NCI-H1694 treated with DMSO at 0.1 percent for 48 hours (cell line): Measurements from ENCODE around the gene RTN4R.
A peak's percentile ranks its signal among the peaks of the same experiment; 100 is the strongest.

ENCODE experiments used
- DNase-seq: peaks from one replicate; lab custom pipeline; 2025; lab: John Stamatoyannopoulos, UW

The RTN4R gene

DNA sequence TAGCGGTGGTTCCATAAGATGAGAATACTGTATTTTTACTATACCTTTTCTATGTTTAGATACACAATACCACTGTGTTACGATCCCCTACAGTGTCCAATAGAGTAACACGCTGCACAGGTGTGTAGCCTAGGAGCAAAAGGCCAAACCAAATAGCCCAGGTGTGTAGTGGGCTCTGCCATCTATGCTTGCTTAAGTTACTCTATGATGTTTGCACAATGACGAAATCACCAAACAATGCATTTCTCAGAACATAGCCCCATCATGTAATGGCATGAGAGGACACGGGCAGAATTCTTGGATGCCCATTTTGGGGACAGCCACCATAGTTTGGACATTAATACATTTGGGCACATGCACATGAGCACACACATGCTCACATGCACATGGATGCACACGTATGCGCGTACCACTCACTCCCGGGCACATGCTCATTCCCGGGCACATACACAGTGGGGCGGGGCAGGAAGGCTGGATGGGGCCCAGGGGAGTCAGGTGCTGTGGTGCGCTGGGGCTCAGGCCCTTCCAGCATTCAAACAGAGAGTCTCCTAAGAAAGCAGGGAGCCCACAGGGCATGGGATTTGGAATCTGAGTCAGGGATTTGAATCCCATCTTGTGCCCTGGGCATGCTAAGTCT, 51.1 kb downstream of the RTN4R start:
- no peak for DNase-seq

DNA sequence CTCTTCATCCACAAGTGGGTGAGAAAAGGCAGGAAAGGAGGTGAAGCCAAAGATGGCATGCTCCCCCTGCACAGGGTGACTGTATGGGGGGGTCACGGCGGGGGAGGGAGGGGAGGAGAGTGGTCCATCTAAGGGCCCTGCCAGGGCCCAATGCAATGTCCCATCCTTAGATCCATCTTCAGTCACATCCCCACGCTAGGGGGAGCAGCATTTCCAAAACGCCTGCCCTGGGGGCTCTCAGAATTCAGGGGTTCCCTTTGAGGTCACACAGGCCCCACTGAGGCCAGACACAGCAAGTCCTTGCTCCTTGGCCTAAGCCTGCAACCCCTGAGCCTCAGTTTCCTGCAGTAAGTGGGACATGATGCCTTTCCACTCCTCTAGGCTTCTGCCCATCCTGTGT, 52.4 kb downstream of the RTN4R start:
- no peak for DNase-seq

DNA sequence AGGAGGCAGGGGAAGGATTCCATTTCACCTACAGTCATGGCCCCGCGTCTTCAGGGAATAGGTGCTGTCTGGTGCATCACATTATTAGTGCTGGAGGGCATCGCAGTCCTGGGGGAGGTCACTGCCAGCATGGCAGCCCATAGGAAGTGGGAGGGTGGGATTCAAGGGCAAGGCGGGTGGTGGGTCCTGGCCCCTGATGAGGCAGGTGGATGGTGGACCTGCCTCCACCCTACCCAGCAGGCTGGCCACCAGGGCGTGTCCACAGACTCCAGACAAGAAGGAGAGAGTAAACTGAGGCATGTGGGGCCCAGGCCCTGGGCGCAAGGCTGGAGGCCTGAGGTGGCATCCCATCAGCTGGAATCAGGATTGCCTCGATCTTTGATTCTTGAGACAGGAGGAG, 53.3 kb downstream of the RTN4R start:
- DNase-seq: no peak

DNA sequence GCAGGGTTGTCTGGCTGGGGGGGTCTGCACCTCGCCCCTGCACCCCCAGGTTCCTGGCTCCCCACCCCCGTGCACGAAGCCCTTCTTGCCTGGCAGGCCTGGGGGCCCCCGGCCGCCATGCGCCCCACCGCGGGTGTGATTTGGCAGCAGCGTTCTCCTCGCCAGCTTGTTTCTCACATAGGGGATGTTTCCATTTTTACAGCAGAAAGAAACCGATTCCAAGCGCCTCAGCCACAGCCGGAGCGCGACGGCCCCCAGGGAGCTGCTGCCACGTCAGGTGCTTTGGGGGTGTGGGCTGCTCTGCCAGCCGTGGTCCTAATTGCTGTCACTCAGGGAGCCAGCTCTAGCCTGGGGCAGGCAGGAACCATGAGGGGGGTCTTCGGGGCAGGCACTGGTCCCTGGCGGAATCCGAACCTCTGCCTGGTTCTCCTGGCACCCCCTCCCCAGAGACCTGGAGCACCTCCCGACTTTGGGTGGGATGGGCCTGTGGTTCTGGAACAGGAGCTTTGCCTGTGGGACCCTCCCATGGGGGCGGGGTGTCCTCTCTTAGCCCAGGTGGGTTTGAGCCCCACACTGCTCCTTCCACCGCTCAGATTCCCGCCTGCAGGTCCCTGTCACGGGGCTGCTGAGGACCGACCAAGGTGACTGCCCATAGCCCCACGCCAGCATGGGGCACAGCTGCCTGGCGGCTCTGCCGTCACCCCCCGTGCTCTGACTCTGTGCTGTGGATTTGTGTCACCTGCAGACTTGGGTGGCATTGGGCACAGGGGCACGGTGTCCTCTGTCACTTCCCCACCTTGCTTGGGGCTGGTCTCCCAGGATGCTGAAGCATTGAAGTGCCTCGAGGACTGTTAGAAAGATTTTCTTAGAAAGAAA, 54.0 kb downstream of the RTN4R start:
- peak; percentile 19 for DNase-seq

DNA sequence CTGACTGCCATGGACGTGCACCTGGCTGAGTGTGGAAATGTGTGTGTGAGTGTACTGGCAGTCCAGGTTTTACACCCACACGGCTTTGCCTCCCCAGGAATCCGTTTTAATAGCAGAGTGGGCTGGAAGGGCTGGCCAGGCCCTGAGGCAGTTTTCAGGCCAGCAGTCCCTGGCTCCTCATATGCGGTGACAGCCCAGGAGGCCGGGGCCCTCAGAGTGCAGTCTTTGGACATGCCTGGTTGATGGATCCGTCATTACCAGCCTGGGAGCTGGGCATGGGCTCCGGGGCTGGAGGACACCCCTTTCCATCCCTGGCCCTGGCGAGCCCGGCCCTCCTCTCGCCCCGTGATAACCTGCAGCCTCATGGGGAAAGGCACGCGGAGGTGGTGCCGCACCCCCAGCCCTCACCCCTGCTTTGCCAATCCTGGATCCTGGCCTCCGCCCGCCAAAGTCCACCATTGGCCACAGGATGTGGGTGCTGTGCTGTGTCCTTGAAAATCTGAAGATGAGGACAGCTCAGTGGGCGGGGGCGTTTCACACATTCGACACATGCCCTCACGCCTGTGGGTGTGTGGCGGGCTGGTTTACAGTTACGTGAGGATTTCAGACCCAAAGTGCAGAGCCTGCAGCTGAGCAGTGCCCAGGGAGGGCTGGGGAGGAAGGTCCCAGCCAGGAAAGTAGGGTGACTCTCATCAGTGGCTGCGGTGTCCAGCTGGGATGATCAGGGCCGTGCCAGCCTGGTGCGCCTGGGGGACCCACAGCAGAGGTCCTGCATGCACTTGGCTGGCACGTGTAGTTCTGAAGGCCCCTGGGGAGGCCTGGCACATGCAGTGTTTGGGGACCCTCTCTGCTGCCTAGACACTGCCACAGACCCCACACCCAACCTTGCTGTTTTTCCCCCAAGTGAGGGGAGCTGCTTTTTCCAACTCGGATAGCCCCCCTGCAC, 55.1 kb downstream of the RTN4R start:
- DNase-seq: no peak

DNA sequence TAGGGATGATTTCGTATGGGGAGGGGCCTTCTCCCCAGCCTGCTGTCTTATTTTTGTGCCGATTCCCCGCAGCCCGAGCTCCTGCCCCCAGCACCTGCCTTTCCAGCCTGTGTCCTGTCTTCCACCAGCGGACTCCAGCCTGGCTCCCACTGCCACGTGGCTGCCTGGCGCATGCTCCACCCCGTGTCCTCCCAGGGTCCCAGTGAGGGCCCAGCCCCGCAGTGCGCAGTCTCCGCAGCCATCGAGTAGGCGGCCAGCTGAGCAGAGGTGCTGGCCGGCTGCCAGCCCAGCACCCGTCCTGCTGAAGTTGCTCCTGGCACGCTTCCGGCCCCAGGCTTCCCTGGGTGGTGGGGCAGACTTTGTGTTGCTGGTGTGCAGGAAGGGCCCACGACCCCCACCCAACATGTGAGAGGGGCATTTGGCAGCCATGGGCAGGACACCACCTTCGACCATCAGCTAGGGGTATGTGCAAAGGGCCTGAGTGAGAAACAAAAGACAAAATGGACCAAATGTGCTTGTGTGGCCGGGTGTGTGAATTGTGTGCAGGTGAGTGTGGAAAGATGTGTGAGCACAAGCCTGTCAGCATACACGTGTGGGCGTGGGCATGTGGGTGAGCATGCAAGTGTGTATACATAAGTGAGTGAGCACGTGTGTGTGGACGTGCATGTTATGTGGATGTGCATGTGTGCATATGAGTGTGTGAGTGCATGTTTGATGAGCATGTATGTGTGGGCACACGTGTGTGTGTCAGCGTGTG, 55.9 kb downstream of the RTN4R start:
- DNase-seq: peak; percentile 7

DNA sequence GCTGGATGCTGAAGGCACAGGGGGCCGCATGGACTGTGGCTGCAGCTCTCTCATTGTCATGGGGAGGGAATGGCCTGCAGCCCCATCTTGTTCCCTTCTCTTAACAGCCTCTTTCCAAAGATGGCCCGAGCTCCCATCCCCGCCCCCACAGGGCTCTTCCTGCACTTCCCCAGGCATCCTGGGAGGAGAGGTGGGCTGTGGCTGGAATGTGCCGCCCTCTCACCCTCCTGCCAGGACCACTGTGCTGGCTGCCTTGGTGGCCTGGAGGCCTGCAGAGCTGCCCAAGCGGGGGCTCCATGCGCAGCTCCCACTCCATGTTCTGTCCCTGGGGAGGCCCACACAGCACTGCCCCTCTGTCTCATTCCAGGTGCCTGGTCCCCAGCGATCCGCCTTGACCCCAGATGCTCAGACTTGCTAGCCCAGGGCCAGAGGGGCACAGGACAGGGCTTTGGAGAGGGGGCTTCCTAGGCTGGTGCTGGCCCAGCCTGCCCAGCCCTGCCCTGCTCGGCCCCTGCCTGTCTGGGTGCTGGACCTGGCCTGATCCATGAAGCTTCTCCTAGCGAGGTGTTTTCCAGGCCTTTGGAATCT, 56.6 kb downstream of the RTN4R start:
- no peak for DNase-seq

DNA sequence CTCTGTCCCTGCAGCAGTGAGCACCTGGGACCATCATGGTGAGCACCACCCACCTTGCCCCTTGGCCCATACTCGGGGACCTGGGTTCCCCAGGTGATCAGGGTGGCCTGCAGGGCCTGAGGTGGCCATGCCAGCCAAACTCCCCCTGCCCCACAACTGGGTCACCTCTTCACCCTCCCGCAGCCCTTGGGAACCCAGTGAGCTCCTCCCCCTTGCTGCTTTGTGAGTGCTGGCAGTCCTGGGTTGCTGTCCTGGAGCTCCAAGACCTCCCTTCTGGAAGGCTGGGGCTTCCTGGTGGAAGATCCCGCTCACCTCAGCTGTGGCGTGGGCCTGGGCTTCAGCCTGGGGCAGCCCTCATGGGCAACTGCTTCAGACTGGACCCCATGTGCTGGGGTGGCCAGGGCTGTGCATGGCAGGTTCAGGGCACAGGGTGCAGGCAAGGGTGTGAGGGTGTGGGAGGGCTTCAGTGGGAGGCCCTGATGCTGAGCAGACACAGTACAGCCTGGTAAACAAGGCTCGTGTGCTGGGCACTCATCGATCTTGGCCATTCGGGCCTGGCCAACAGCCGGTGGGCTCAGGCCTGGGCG, 57.6 kb downstream of the RTN4R start:
- DNase-seq: no peak

DNA sequence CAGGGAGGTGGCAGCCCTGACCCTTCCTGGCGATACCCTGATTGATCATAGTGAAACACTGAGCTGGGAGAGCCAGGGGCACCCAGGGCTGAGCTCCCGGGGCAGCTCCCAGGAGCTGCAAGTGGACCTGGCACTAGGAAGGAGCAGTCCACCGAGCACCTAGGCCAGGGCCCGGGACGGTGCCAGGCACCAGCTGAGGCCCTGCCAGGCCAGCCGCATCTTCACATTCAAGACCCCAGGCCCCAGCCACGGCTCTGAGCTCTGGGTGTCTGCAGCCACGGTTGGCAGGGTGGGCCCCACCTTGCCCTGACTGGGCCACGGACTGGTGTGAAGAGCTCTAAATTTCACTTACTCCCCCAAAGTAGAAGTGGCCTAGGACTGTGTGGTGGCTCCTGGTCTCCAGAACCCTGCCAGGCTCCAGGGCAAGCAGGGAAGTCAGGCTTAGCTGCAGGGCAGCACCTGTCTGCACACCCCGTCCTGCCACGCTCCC, 58.3 kb downstream of the RTN4R start:
- no peak for DNase-seq

DNA sequence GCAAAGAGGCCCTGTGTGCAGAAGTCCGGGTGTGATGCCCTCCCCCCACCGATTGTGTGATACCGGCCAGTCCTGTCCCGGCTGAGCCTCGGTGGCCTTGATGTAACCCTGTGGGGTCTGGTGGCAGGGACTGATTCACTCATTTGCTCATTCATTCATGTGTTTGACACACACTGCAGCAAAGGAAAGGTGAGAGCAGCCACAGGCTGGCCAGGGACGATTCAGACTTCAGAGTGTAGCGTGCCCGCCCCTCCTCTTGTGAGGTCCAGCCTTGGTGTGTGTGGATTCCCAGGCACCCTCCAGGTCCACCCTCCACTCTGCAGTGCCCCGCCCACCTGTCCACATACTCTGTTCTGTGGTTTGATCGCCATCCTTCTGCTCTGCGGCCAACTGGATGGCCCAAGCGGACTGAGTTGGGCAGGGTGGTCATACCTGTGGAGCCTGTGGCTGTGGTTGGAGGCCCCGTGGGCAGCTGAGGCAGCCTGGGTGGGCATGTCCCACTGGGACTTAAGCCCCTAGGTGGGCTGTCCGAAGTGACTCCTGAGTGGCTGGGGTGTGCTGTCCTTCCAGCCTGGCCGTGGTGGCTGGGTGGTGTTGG, 59.3 kb downstream of the RTN4R start:
- no peak for DNase-seq

DNA sequence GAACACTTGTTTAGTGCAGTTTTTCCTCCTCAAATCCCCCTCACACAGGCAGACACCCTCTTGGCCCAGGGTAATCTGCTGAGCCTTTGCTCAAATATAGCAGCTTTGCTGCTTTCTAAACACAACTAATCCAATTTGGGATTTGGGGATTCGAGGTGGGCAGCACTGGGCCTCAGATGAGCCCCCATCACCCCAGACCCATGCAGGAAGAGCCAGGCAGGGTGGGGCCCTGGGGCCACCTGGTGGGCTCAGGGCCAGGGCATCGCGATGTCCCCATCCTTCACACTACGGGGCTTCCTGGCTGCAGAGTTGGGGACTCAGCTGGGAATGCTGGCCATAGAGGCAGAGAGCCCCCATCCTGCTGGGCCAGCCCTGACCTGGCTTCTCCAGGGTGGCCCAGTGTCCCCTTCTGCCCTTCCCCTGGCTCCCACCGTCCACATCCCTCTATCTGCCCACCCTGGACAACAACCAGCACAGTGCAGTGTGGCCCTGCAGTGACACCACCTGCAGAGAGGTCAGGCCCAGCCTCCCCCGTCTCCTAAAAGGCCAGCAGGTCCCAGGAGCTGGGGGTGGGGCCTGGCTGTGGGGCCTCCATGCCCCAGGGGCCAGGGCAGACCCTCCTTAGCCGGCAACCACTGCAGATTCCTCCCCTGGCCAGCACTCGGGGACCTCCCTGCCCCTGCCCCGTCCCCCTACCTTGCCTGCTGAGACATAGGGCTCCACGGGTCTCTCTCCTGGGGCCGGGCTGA, 60.7 kb downstream of the RTN4R start:
- DNase-seq: no peak

DNA sequence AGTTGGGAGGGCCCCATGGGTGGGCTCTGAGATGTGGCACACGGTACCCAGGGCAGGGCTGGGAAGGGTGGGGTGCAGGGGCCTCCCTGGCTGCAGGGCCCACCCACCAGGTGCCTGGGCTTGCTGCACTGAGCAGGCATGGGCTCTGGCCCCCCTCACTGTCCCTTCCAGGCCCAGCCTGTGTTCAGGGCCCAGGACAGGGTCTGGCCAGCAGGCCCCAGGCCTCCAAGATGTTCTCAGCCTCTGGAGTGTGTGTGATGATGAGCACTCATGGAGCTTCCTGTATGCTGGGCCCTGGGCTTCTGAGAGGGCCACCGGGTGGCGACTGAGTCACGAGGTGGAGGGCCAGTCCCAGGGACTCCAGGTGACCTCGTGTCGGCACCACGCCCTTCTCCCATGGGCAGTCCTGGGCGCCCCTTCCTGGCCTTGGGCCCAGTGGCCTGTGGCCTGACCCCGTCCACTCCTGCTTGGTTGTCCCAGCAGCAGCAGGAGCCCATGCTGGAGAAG, 61.4 kb downstream of the RTN4R start:
- no peak for DNase-seq

DNA sequence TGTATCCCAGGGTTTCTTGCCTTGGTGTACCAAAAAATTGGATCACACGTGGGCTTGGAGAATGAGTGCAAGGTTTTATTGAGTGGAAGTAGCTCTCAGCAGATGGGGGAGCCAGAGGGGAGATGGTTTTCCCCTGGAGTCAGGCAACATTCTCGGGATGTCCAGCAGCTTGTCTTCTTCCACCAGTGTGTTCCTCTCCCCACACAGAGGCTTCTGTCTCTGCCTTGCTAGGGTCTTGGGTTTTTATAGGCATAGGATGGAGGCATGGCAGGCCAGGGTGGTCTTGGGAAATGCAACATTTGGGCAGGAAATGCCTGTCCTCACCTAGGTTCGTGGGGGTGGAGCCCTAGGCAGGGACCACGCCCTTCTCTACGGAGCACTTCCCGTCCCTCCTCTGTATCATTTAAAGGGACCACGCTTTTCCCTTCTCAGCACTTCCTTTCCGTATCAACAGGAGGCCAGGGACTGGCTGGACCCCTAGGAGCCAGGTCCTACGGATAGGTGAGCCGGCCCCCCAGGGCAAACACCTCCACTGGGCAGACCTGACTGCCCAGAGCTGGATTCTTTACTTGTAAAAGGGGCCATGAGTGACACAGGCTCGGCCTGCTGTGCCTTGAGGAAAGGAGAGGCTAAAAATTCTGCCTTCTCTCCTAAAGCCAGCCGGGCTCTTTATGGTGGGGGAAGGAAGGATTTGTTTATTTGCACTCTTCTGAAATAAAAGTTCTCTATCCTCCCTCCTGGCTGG, 62.0 kb downstream of the RTN4R start:
- peak; percentile 7 for DNase-seq

DNA sequence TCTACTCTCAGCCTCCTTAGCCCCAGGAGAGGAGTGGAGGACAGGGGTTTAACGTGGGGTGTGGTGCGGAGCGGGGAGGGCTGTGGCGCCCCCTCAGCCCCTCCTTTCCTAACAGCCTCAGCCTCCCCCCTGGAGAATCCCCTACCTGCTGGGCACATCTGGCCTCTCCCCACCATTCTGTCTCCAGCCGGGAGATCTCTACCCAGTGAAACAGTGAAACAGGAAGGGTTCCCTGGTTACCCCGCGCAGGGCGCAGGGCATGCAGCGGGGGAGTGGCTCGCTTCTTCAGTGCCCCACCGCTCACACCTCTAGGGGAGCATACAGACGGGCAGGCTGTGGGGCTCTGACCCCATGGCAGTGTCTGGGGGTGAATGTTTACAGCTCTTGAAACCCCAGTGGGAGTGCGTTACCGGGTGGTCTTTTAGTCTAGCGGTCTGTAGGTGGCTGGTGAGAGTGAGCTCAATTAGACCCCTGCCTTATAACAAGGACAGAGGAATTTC, 62.6 kb downstream of the RTN4R start:
- DNase-seq: no peak

DNA sequence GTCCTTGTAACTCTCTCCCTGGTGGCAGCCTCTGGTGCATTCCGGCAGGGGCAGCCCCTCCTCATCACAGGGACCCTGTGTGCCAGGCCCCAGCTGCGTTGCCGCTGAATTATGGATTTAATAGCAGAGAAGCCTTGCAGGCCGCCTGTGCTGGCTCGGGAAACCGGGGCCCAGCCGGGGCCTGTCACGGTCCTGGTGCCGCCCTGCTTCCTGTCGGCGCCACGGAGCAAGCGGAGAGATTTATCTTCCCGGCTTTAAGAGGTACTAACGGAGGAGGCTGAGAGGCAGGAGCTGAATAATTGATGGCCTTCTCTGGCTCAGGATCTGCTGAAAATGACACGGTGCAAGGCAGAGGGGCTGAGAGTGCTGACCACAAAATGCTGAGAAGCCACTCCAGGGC, 63.3 kb downstream of the RTN4R start:
- peak; percentile 4 for DNase-seq

DNA sequence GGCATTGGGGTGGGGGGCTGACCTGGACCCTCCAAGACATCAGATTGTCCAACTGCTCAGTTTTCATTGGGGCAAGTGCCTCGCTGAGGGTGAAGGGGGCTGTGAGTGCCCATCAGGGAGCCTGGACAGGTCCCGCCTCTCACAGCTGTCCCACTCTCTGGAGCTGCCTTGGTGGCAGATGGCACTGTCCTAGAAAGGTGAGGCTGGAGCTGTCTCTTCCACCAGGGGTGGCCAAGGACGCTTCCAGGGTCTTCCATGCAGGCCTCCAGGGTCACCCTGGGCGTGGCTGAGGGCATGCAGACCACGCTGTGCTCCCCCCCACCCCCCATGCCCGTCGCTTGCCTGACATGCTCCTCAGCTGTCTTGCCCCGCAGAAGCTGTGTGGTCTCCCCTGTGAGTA, 63.8 kb downstream of the RTN4R start:
- DNase-seq: no peak

DNA sequence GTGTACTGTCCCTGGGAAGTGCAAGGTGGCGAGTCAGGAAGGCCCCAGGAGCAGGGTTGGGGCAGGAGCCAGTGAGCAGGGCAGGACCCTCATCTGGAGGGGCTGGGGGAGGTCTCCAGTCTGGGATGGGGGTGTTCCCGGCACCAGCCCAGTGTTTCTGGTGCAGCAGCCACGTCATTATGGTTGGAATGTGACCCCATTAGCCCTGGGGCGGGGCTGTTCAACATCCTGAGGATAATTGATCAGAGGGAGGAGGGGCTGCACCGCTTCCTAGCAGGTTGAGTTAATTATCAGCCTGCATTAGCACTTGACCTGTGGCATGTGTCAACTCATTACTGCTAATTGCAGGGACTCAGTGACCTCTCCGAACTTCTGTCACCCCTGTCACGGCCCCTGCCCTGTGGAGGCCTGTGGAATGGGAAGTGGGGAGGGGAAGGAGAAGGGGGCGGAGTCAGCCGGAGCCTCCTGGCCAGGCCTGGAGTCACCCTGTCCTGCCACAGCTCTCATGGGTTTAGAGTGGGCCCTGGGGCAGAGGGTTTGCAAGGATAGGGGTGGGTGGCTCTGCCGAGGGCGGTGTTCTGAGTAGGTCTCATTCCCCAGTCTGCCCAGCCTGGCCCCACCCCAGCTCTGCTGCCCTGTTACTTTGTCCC, 64.4 kb downstream of the RTN4R start:
- DNase-seq: no peak

DNA sequence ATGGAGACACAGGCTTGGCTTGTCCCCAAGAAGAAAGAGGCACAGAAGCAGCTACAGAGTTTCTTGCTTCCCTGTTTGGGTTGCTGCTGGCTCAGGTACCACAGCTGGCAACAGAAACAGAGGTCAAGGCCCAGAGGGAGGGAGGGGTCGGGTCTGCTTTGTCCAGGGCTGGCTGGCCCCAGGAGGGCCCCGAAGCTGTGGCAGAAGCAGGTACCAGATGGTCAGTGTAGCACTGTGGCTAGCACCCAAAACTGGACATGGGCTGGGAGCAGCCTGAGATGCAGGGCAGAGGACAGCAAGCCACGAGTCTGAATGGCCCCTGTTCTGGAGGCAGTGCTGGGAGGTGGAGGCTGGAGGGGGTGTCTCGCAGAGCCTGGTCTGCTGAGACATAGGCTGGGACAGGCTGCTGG, 65.0 kb downstream of the RTN4R start:
- DNase-seq: no peak
